Stomach (tissue), 9 donors: Measurements from ENCODE around the gene DBNDD1. TPM values are rescaled to one million over a fixed set of nuclear protein-coding genes. Genes with fewer than 3 reads are reported as not detected.
A peak's percentile ranks its signal among the peaks of the same experiment; 100 is the strongest.

Experiments used
- DNase-seq, 2 donors: peaks; one replicate each; pipeline versions ENCODE4 v3.0.0 to v3.0.0-alpha.2; 2013 to 2019
- H3K27ac ChIP-seq, 5 donors: fragments of 200-600 bp in 4 of 5; sonication (generic) in 4 of 5; one replicate each; pipeline ENCODE4 v1.5.1; 2013 to 2019; ENCODE audit warnings: mild to moderate bottlenecking in 1 of 5, moderate library complexity in 1 of 5
- H3K27me3 ChIP-seq, 3 donors: fragments of 200-600 bp; sonication (generic); one replicate each; pipeline ENCODE4 v1.5.1; 2017 to 2019; ENCODE audit warnings: mixed run types in 1 of 3
- H3K36me3 ChIP-seq, 4 donors: fragments of 200-600 bp; sonication (generic); 1 replicate in 3 of 4; 2 replicates in 1 of 4; pipeline ENCODE4 v1.5.1; 2016 to 2019
- H3K4me1 ChIP-seq, 4 donors: fragments of 200-600 bp; sonication (generic); one replicate each; pipeline ENCODE4 v1.5.1; 2016 to 2019
- H3K4me3 ChIP-seq, 4 donors: fragments of 200-600 bp; sonication (generic) in 3 of 4; one replicate each; pipeline ENCODE4 v1.5.1; 2016 to 2019; ENCODE audit warnings: mild to moderate bottlenecking in 1 of 4
- H3K9me3 ChIP-seq, 4 donors: fragments of 200-600 bp; sonication (generic); one replicate each; pipeline ENCODE4 v1.5.1; 2016 to 2019
- EP300 ChIP-seq: sonication (generic); formaldehyde crosslinking; IDR thresholded peaks from one replicate; pipeline ENCODE4 v1.6.1; 2017; ENCODE audit warnings: antibody characterized with exemption
- POLR2A ChIP-seq, 4 donors: fragments of 450-650 bp; IDR thresholded peaks; one replicate each; pipeline ENCODE4 v1.6.1; 2016; ENCODE audit warnings: antibody characterized with exemption in 4 of 4, control low read depth in 2 of 4, mild to moderate bottlenecking in 1 of 4, moderate library complexity in 1 of 4
- POLR2AphosphoS5 ChIP-seq, 3 donors: sonication (generic); formaldehyde crosslinking; IDR thresholded peaks; one replicate each; pipeline ENCODE4 v1.6.1; 2016; ENCODE audit warnings: antibody characterized with exemption in 3 of 3
- WGBS, 5 donors: extraction: QIAGEN DNeasy Blood & Tissue Kit in 3 of 5; methylation state at CpG; one replicate each; pipeline versions ENCODE4 v1.1.5 to v1.1.7; 2013 to 2018; 5-methylcytosine and 5-hydroxymethylcytosine counted together
- intact Hi-C: fragments of 100-400 bp; cut with DNase I; formaldehyde crosslinking; loops from one replicate; pipeline ENCODE4 v1.15.1; 2023; ENCODE audit warnings: low total_unique reads
- polyA plus RNA-seq, 3 donors: library from polyadenylated mRNA; stranded (reverse); fragments of 200-250 nt; gene quantifications; one replicate each; pipeline ENCODE4 v1.2.3, GENCODE V29; 2013
- total RNA-seq, 5 donors: library from RNA; depleted of rRNA; stranded (reverse); fragments of >200 nt; gene quantifications; one replicate each; pipeline versions ENCODE4 v1.1.0 to v1.2.3, GENCODE V29; 2014 to 2016
- TF ChIP-seq, protein P1 (sequence below), 7 experiments: fragments of 450-650 bp in 4 of 7; fragments of 200-600 bp in 3 of 7; sonication (generic) in 3 of 7; IDR thresholded peaks; one replicate each; pipeline ENCODE4 v1.5.1; 2016 to 2019; ENCODE audit warnings: antibody characterized with exemption in 7 of 7, control low read depth in 2 of 7, mild to moderate bottlenecking in 1 of 7
- donor health status: healthy with polysubstance abuse.
- donor health status: Bipolar disorder and iron deficiency.
- donor health status: healthy.

DBNDD1 gene
- total and polyA plus RNA-seq, 8 donors = 0.73 to 37.1 (median 7.3) TPM; not detected in 1

DNA sequence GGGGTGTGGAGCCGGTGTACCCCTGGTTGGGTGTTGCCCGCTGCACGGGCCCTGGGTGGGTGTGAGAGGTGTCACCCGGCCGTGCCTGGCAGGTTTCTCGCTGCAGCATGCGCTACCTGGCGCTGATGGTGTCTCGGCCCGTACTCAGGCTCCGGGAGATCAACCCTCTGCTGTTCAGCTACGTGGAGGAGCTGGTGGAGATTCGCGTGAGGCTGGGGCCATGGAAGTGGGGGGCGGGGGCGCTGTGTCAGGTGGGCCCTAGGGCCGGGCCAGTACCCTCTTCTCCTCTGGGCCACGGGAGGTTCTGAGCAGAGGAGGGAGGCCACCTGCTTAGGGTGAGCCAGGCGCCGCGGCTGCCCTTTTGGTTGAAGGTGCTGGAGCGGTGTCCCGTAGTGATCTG is 57.3 kb downstream of the DBNDD1 start:
- TF ChIP-seq POLR2AphosphoS5 (IDR thresholded peaks at IDR 0.05) (no peak), POLR2A (IDR thresholded peaks at IDR 0.05) (no peak), EP300 (no peak)
- TF ChIP-seq, protein P1, sequence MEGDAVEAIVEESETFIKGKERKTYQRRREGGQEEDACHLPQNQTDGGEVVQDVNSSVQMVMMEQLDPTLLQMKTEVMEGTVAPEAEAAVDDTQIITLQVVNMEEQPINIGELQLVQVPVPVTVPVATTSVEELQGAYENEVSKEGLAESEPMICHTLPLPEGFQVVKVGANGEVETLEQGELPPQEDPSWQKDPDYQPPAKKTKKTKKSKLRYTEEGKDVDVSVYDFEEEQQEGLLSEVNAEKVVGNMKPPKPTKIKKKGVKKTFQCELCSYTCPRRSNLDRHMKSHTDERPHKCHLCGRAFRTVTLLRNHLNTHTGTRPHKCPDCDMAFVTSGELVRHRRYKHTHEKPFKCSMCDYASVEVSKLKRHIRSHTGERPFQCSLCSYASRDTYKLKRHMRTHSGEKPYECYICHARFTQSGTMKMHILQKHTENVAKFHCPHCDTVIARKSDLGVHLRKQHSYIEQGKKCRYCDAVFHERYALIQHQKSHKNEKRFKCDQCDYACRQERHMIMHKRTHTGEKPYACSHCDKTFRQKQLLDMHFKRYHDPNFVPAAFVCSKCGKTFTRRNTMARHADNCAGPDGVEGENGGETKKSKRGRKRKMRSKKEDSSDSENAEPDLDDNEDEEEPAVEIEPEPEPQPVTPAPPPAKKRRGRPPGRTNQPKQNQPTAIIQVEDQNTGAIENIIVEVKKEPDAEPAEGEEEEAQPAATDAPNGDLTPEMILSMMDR (IDR thresholded peaks at IDR 0.05) = no peak
- Histone ChIP-seq H3K4me3 (no peak overlapping the region), H3K4me1 (no peaks in the 10 kb centered on the region), H3K27ac (no peak overlapping the region), H3K9me3 (no peaks in the 10 kb centered on the region), H3K36me3 (peaks cover 21 to 98% (median 94%) of the 10 kb centered on the region in 4 donors), H3K27me3 (no peaks in the 10 kb centered on the region)
- intact Hi-C loops = no loop called here
- WGBS, 5 donors = 89 to 97% (median 93%) methylated on average over 17 to 23 of the region's 23 CpGs
- DNase-seq = no peak

DNA sequence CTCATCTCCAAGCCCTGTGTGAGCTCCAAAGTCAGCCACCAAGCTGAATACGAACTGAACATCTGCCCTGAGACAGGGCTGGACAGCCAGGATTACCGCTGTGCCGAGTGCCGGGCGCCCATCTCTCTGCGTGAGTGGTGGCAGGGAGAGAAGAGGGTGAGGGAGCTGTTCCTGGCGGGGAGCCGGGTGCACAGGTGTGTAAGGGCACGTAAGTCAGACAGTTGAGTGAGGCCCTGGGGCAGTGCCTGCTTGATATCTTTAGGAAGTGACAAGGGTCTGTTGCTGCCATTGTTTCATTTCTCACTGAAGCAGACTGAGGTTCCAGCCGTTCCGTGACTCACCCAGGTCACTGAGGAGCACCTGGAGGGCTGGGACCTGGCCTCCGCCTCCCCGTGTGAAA is 58.3 kb downstream of the DBNDD1 start:
- no peak overlapping the region for H3K4me3 ChIP-seq
- H3K4me1 ChIP-seq = no peaks in the 10 kb centered on the region
- 87 to 94% (median 91%) methylated on average over 13 of the region's 13 CpGs for WGBS, 5 donors
- H3K9me3 ChIP-seq = no peaks in the 10 kb centered on the region
- H3K36me3 ChIP-seq = peaks cover 21 to 98% (median 96%) of the 10 kb centered on the region in 4 donors
- intact Hi-C loops = no loop called here
- no peaks in the 10 kb centered on the region for H3K27me3 ChIP-seq
- TF ChIP-seq, protein P1 (IDR thresholded peaks at IDR 0.05) = no peak
- TF ChIP-seq POLR2AphosphoS5 (IDR thresholded peaks at IDR 0.05) (no peak), POLR2A (IDR thresholded peaks at IDR 0.05) (no peak), EP300 (no peak)
- no peak overlapping the region for H3K27ac ChIP-seq
- no peak for DNase-seq

DNA sequence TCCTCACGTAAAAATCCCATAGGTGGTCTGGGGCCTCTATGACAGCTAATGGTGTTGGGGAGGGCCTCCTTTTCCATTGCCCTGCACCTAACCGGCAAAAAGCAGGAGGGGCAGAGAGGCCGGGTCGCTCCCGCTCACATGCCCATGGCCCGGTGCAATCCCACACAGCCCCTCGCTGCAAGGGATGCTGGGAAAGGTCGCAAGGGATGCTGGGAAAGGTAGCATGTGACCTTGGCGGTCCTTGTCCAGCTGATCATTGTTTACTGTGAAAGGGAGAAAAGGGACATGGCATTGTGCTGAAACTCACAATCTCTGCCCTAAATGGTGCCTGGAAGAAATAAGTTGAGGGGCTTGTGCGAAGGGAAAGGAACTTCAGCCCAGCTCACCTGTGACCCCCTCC is 60.7 kb downstream of the DBNDD1 start:
- intact Hi-C loops = no loop called here
- no peaks in the 10 kb centered on the region for H3K9me3 ChIP-seq
- no peak overlapping the region for H3K4me3 ChIP-seq
- no peaks in the 10 kb centered on the region for H3K27me3 ChIP-seq
- no peak overlapping the region for H3K27ac ChIP-seq
- DNase-seq = no peak
- H3K4me1 ChIP-seq = no peaks in the 10 kb centered on the region
- H3K36me3 ChIP-seq = peaks cover 15 to 95% (median 88%) of the 10 kb centered on the region in 4 donors
- WGBS, 5 donors = 89 to 98% (median 97%) methylated on average over 10 of the region's 10 CpGs
- TF ChIP-seq POLR2AphosphoS5 (IDR thresholded peaks at IDR 0.05) = no peak
- TF ChIP-seq EP300 = no peak
- no peak for TF ChIP-seq POLR2A (IDR thresholded peaks at IDR 0.05)
- TF ChIP-seq, protein P1 (IDR thresholded peaks at IDR 0.05) = no peak

GRCh38 chr16:89958068-89958467 is 61.2 kb downstream of the DBNDD1 start:
- intact Hi-C loops = no loop called here
- TF ChIP-seq, protein P1 (IDR thresholded peaks at IDR 0.05) = no peak
- TF ChIP-seq POLR2A (IDR thresholded peaks at IDR 0.05) (no peak), EP300 (no peak), POLR2AphosphoS5 (IDR thresholded peaks at IDR 0.05) (no peak)
- Histone ChIP-seq H3K27ac (peak overlapping the region in 1 of 5 donors; percentile 66), H3K4me3 (peak overlapping the region in 1 of 4 donors; percentile 31), H3K9me3 (no peaks in the 10 kb centered on the region), H3K27me3 (no peaks in the 10 kb centered on the region), H3K36me3 (peaks cover 15 to 90% (median 83%) of the 10 kb centered on the region in 4 donors), H3K4me1 (no peaks in the 10 kb centered on the region)
- peak in 1 of 2 donors; percentile 52 for DNase-seq
- 90 to 97% (median 93%) methylated on average over 7 of the region's 7 CpGs for WGBS, 5 donors
